SKM-1 (cell line): ENCODE measurements around the gene TUBA8.
"Not testable (repeated sequence)": the region's sequence is repeated elsewhere in the genome, so short reads cannot be mapped to it uniquely, and the experiment has no call there.

Experiments
- DNase-seq: peaks from one replicate; lab custom pipeline; 2025; ENCODE audit not compliant: unreplicated experiment; lab: John Stamatoyannopoulos, UW

TUBA8 gene

DNA sequence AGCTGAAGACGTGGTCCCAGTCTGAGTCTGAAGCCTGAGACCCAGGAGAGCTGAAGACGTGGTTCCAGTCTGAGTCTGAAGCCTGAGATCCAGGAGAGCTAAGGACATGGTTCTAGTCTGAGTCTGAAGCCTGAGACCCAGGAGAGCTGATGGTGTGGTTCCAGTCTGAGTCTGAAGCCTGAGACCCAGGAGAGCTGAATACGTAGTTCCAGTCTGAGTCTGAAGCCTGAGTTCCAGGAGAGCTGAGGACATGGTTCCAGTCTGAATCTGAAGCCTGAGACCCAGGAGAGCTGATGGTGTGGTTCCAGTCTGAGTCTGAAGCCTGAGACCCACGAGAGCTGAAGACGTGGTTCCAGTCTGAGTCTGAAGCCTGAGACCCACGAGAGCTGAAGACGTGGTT is 4.6 kb upstream of the TUBA8 start:
- DNase-seq, result not testable (repeated sequence)

- not testable (repeated sequence) for DNase-seq
Observed at GRCh38 chr22:18106550-18107341, 3.9 kb upstream of the TUBA8 start.

DNA sequence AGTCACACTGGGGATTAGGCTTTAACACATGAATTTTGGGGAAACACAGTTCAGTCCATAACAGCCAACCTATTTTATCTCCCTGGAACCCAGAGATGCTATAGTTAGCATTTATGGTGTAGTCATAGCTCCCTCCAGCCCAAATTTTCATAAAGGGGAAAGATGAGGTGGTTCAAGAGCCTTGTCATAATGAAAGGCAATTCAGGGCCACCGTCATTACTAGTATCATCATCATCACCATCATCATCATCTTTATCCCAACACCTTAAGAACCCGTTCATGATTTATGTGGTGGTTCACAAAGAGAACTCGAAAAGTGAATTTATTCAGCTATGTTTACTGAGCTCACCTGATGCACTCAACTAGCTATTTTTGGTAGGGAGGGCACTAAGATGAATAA is 2.4 kb upstream of the TUBA8 start:
- DNase-seq, result no peak

DNA sequence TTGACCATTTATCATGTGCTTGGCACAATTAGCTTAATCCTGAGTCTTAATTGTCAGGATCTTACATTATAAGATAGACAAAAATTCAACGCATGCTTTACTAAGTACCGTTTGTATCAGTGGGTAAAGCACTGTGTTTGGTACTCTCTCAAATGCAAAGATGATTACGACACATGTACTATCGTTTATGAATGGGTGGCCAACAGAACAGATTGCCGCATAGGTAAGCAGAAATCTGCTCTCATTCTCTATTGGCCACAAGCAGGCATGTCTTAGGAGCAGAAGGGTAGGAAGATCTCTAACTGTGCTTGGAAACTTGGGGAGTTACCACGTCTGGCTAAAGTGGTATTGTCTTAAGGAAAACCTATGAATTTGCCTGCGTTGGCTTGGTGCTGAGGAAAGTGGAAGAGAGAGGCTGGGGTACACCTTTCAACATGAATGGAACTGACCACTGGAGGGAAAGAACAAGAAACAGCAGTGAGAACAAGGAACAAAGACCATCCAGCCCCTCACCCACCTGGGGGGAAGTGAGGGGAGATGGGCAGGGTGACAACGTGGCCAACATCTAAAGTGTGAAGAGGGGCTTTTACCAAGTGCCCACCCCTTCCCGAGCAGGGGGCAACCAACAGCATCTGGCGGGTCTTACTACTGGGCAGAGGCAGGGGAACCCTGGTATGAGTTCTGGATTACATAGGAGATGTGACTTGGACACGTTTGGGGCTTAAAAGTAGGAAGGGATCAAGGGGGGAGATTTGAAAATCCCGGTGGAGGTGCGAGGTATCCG is 1.0 kb upstream of the TUBA8 start:
- no peak for DNase-seq

GRCh38 chr22:18110954-18111758 is 547 bp downstream of the TUBA8 start:
- no peak for DNase-seq

DNA sequence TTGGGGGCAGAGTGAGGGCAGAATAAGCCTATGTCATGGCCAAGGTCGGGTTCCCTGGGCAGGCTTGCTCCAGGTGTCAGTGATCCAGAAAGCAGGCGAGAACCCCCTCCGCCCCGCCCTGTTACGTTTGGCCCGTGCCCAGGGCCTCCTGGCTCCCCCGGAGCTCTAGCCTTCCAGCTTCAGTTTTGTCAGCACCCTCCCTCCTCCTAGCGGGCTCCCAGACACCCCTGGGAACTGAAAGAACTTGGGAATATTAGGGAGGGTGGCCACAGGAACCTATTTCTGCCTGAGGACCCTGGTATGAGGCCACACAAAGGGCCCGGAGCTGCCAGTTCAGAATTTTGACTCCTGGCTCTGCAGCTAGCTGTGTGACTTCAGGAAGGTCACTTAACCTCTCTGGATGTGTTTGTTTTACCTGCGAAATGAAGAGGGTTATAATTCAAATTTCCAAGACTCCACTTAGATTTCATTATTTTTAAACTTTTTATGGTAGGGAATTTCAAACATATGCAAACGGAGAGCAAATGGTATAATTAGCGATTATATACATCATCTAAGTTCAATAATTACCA is 1.2 kb downstream of the TUBA8 start:
- DNase-seq, result no peak

DNA sequence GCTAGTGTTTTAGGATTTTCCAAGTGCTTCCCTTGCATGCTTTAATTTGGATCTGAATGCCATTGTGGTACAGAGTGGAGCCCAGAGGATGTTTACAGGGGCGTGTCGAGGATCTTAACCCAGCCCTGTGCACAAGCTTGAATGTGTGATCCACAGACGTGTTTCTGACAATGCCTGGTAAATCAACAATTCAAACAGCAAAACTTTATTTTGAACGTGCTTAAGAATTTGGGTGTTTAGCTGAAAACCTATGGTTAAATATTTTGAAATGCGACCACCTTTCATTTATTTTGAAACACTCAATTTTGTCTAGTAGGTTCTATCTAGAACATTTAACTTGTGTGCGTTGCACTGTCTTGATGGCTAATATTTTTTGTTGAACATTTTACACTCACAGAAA is 1.8 kb downstream of the TUBA8 start:
- DNase-seq, result no peak

DNA sequence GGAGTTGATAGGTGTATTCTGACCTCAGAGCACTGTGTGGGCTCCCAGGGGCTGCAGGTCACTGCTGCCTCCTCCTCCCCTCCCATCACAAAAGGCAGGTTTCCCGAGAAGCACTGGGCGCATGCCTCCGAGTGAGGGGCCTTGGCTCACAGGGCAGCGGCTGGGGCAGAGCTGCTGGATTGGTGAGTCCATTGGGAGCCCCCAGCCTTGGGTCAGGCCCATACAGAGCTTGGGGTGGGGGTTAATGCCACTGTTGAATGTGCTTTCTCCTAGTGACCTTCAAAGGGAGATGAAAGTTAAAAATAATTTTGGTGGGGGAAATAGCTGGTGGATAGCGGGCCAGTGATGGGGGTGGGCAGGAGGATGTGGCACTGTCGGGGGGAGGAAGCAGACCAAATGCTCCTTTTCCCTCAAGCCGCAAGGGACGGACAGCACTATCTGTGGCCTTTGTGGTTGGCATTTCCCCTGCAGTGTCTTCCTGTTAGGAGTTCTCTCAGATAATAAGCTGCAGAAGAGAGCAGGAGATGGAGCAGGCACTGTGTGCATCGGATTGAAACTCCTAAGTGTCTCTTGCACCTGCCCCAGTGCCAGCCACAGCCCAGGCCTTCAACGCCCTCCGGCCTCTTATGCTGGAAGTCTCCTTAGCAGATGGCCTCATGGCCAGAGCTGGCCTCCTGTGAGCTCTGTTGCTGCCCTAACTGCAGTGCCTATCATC is 3.2 kb downstream of the TUBA8 start:
- peak; percentile 56 for DNase-seq

DNA sequence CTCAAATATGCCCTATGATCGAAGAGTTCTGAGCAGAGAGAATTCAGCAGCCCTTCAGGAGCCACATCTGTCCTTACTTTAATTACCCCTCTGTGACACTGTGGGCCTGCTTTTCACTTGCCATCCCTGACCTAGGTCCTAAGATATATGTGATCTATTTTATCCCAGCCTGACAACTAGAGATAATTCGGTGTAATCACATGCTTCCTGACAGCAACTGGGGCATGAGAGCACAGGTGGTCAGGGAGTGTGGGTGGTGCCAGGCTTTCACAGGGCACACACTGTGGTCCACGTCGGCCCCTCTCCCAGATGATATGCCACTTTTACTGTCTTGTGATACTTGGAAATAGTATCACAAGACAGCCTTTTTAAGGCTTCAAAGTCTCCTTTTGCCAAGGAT is 3.9 kb downstream of the TUBA8 start:
- no peak for DNase-seq

DNA sequence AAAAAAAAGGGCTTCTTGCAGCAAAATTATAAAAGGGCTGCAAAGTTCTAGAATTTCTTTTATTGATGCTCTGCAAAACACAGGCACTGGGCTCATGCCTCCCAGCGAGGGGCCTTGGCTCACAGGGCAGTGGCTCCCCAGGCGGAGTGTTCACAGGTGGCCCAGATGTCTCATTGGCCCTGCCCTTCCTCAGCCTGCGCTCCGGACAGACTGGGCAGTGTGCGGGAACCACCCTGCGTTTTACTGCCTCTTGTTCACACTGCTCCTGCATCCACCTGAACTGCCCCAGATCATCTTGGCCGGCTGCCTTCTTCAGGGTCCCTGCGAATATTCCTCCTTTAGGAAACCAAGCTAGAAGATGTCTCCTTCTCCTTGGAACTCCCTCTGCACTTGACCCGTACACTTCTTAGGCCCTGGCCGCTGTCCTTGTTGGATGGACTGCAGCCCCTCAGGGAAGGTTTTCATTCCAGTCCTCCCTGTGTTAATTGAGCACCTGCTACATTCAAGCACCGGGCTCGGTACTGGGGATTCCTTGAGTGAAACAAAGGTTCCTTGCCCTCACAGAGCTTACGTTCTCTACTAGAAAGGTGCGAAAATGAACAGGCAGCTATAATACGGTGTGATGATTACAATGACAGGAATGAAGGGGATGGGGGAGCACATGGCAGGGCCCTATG is 4.5 kb downstream of the TUBA8 start:
- DNase-seq, result no peak

- DNase-seq, result no peak
Observed at GRCh38 chr22:18115906-18116371, 5.3 kb downstream of the TUBA8 start.

DNA sequence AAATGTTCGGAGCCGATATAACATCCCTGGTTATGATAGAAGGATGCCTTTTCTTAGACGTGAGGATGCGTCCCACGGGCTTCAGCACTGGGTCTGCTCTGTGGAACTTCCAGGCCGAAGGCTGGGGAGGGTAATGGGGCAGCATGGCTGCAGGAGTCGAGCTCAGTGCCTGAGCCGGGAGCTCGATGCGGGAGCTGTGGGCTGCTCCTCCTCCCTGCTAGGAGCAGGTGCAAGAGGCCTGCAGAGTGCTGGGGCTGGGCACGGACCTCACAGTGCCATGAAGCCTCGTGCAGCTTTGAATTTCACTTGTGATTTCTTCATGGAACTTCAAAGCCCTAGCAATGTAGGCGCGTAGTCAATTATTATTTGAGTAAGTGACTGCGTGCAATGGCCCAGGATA is 6.0 kb downstream of the TUBA8 start:
- DNase-seq, result no peak

- no peak for DNase-seq
Observed at GRCh38 chr22:18118345-18118915, 7.8 kb downstream of the TUBA8 start.

- DNase-seq, result no peak
Observed at GRCh38 chr22:18119409-18120110, 9.0 kb downstream of the TUBA8 start.

GRCh38 chr22:18120857-18121256 is 10.2 kb downstream of the TUBA8 start:
- no peak for DNase-seq

DNA sequence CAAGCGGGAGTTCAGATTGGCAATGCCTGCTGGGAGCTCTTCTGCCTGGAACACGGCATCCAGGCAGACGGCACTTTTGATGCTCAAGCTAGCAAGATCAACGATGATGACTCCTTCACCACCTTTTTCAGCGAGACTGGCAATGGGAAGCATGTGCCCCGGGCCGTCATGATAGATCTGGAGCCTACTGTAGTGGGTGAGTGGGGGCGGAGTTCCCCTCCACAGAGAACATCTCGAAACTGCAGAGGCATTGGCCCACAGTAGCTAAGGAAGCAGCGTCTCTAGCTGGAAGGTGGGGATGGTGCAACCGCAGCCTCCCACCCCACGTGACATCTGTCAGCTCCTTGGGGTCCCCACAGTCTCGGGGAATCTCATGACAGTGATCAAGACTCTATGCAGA is 10.9 kb downstream of the TUBA8 start:
- no peak for DNase-seq

GRCh38 chr22:18121954-18122554 is 11.4 kb downstream of the TUBA8 start:
- DNase-seq, result no peak

DNA sequence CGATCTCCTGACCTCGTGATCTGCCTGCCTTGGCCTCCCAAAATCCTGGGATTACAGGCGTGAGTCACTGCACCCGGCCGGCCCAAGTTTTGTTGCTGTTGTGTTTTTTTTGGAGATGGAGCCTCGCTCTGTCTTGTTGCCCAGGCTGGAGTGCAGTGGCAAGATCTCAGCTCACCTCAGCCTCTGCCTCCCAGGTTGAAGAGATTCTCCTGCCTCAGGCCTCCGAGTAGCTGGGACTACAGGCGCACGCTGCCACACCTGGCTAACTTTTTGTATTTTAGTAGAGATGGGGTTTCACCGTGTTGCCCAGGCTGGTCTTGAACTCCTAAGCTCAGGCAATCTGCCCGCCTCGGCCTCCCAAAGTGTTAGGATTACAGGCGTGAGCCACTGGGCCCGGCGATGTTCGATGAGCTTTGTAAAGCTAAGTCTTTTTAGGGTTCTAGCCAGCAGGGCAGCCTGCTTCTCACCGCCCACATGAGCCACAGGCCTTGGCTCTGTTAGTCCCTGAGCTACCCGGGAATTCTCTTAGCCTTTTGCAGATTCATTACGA is 12.9 kb downstream of the TUBA8 start:
- DNase-seq, result not testable (repeated sequence)
